GM12864 (cell line): ENCODE results near the gene FLT1.

ENCODE experiments used
- DNase-seq: peaks from one replicate; pipeline ENCODE4 v3.0.0-alpha.2; 2011; ENCODE audit warnings: low read depth
- H3K4me3 ChIP-seq: 2 replicates; pipeline ENCODE4 v1.5.1; 2011; ENCODE audit warnings: mild to moderate bottlenecking, low read depth, low read length, control low read depth
- TF ChIP-seq, protein P1 (sequence below): IDR thresholded peaks from 2 replicates; pipeline ENCODE4 v1.5.1; 2011; ENCODE audit warnings: low read depth, mild to moderate bottlenecking, moderate library complexity, low read length, control low read depth, inconsistent platforms; ENCODE audit errors: missing control alignments

The FLT1 gene

GRCh38 chr13:28492569-28493367 is 2.2 kb downstream of the FLT1 start:
- TF ChIP-seq, protein P1, sequence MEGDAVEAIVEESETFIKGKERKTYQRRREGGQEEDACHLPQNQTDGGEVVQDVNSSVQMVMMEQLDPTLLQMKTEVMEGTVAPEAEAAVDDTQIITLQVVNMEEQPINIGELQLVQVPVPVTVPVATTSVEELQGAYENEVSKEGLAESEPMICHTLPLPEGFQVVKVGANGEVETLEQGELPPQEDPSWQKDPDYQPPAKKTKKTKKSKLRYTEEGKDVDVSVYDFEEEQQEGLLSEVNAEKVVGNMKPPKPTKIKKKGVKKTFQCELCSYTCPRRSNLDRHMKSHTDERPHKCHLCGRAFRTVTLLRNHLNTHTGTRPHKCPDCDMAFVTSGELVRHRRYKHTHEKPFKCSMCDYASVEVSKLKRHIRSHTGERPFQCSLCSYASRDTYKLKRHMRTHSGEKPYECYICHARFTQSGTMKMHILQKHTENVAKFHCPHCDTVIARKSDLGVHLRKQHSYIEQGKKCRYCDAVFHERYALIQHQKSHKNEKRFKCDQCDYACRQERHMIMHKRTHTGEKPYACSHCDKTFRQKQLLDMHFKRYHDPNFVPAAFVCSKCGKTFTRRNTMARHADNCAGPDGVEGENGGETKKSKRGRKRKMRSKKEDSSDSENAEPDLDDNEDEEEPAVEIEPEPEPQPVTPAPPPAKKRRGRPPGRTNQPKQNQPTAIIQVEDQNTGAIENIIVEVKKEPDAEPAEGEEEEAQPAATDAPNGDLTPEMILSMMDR = no peak
- H3K4me3 ChIP-seq = no peak overlapping the region
- DNase-seq = no peak

DNA sequence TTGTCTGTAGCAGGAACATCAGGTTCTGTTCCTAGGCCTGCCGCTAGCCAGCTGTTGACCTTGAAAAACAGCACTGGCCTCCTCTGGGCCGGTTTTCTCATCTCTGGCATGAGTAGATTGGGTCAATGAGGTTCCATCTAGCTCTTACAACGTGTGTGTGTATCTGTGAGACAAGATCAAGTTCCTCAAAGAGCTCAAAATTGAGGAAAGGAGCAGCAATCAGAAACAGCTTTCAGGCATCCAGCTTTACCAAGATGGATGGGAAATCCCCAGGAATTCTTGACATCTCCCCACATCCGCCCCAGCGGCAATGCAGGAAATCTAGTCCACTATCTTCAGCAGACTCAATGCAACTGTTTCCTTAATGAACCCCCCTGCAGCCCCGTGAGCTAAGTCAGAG is 4.9 kb downstream of the FLT1 start:
- TF ChIP-seq, protein P1 = no peak
- no peak overlapping the region for H3K4me3 ChIP-seq
- DNase-seq = no peak

GRCh38 chr13:28489524-28489931 is 5.4 kb downstream of the FLT1 start:
- TF ChIP-seq, protein P1 = no peak
- no peak overlapping the region for H3K4me3 ChIP-seq
- DNase-seq = no peak

- DNase-seq = no peak
These were observed 6.4 kb downstream of the FLT1 start for GRCh38 chr13:28488376-28489005.

GRCh38 chr13:28485996-28486543 is 8.9 kb downstream of the FLT1 start:
- TF ChIP-seq, protein P1 = no peak
- H3K4me3 ChIP-seq = no peak overlapping the region
- DNase-seq = no peak

More at GRCh38 chr13:28488376-28489005, 6.4 kb downstream of the FLT1 start:
- H3K4me3 ChIP-seq = no peak overlapping the region
- TF ChIP-seq, protein P1 = no peak

DNA sequence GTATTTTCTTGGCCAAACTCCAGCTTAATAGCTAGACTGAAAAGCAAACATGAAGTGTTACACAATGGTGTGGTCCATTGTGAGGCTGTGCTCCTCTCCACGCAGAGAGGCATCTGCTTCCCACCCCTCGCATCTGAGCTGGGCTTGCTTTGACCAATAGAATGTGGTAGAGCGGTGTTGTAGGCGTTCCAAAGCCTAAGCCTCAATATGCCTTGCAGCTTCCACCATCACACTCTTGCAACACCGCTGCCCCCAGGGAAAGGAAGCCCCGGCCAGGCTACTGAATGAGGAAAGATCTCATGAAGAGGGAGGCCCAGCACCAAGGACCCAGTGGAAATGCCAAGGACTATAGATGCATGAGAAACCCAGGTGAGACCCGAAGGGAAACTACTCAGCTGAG is 9.4 kb downstream of the FLT1 start:
- no peak for DNase-seq
- no peak overlapping the region for H3K4me3 ChIP-seq
- TF ChIP-seq, protein P1 = no peak
